Naive B cell (primary cell): Measurements from ENCODE around the gene CDT1. TPM values are rescaled to one million over a fixed set of nuclear protein-coding genes. Genes with fewer than 3 reads are reported as not detected.

ENCODE experiments used
- ATAC-seq, 2 donors: fragments of 150-1000 bp; cut with Tn5 transposase; 2 replicates each; pipeline ENCODE4 v1.10.0; 2021; ENCODE audit warnings: low read depth in 2 of 2, mild to moderate bottlenecking in 2 of 2, moderate library complexity in 2 of 2
- DNase-seq: peaks from one replicate; pipeline ENCODE4 v3.0.0; 2022
- H3K27ac Mint-ChIP-seq, 6 donors: one replicate each; pipeline ENCODE4 v1.8.0; 2020 to 2022; ENCODE audit warnings: mild to moderate bottlenecking in 6 of 6, mixed read lengths in 6 of 6, moderate library complexity in 5 of 6, inconsistent platforms in 2 of 6
- H3K27me3 Mint-ChIP-seq, 3 donors: one replicate each; pipeline ENCODE4 v1.8.0; 2021 to 2022; ENCODE audit warnings: mixed read lengths in 3 of 3, mild to moderate bottlenecking in 1 of 3
- H3K36me3 Mint-ChIP-seq, 2 donors: one replicate each; pipeline ENCODE4 v1.8.0; 2020 to 2022; ENCODE audit warnings: mixed read lengths in 2 of 2, inconsistent platforms in 1 of 2, mild to moderate bottlenecking in 1 of 2
- H3K4me1 Mint-ChIP-seq, 3 donors: one replicate each; pipeline ENCODE4 v1.8.0; 2020 to 2022; ENCODE audit warnings: mixed read lengths in 3 of 3, inconsistent platforms in 1 of 3, mild to moderate bottlenecking in 1 of 3, moderate library complexity in 1 of 3
- H3K4me3 Mint-ChIP-seq, 8 donors: one replicate each; pipeline ENCODE4 v1.8.0; 2020 to 2022; ENCODE audit warnings: mild to moderate bottlenecking in 8 of 8, mixed read lengths in 8 of 8, moderate library complexity in 8 of 8, inconsistent platforms in 2 of 8
- H3K9me3 Mint-ChIP-seq, 7 donors: one replicate each; pipeline ENCODE4 v1.8.0; 2020 to 2022; ENCODE audit warnings: mixed read lengths in 7 of 7, mild to moderate bottlenecking in 5 of 7, inconsistent platforms in 2 of 7, moderate library complexity in 1 of 7
- polyA plus RNA-seq, 6 donors: library from polyadenylated mRNA; unstranded; fragments of 300-500 nt; fragmentation: Illumina TruSeq; gene quantifications; one replicate each; pipeline ENCODE4 v1.2.3, GENCODE V29; 2021; ENCODE audit warnings: low read depth in 6 of 6

The CDT1 gene
- polyA plus RNA-seq, 6 donors from 2014 or later: 0.08 to 0.27 (median 0.17) TPM; not detected in 1

GRCh38 chr16:88826070-88826840 lies 22.7 kb downstream of the CDT1 start:
- ATAC-seq: no peak
- peaks cover 0 to 3% (median 0%) of the 10 kb centered on the region in 3 donors for H3K4me1 Mint-ChIP-seq
- DNase-seq: no peak
- no peak overlapping the region for H3K27ac Mint-ChIP-seq
- H3K9me3 Mint-ChIP-seq: no peaks in the 10 kb centered on the region
- H3K27me3 Mint-ChIP-seq: no peaks in the 10 kb centered on the region
- no peaks in the 10 kb centered on the region for H3K36me3 Mint-ChIP-seq
- no peak overlapping the region for H3K4me3 Mint-ChIP-seq

DNA sequence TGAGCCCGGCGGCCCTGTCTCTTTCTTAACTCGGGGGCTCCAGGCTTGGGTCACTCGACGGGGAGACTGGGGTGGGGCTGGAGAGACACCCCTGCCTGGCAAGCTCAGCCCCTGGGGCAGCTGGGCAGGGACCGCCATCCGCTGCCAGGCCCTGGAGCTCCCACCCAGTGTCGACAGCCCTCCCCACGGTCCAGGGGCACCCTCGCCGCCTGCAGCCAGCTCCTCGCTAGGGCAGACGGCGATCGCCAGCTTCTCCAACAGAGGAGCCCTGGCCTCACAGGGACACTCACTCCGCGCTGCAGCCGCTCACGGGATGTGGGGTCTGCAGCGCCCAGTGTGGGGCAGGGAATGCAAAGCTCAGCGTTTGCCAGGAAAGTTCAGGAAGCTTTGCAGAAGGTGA lies 24.1 kb downstream of the CDT1 start:
- ATAC-seq (no peak), DNase-seq (no peak)
- no peaks in the 10 kb centered on the region for H3K9me3 Mint-ChIP-seq
- peaks cover 0 to 3% (median 0%) of the 10 kb centered on the region in 3 donors for H3K4me1 Mint-ChIP-seq
- H3K36me3 Mint-ChIP-seq: no peaks in the 10 kb centered on the region
- no peak overlapping the region for H3K27ac Mint-ChIP-seq
- H3K4me3 Mint-ChIP-seq: no peak overlapping the region
- no peaks in the 10 kb centered on the region for H3K27me3 Mint-ChIP-seq

- Mint-ChIP-seq H3K4me1 (peaks cover 0 to 5% (median 3%) of the 10 kb centered on the region in 3 donors), H3K9me3 (no peaks in the 10 kb centered on the region), H3K27me3 (no peaks in the 10 kb centered on the region), H3K4me3 (peak overlapping the region in 1 of 8 donors; percentile 47), H3K27ac (no peak overlapping the region), H3K36me3 (no peaks in the 10 kb centered on the region)
- DNase-seq (no peak), ATAC-seq (no peak)
Measured at GRCh38 chr16:88828711-88829110, 25.1 kb downstream of the CDT1 start.

DNA sequence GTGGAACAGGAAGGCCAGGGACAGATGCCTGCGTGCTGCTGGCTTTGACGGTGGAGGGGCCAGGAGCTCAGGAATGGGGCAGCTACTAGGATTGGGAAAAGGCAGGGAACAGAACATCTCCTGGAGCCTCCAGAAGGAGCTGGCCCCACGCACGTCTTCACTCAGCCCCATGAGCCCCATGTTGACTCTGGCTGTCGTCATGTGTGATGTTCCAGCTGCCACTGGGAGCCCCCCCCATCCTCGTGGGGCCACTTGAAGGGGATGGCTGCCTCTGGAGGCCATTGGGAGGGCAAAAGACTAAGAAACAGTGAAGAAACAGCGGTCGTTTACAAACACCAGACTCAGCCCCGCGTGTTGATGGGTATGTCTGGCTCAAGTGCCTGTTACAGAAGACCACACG lies 26.7 kb downstream of the CDT1 start:
- ATAC-seq (no peak), DNase-seq (no peak)
- Mint-ChIP-seq H3K9me3 (no peaks in the 10 kb centered on the region), H3K27me3 (no peaks in the 10 kb centered on the region), H3K36me3 (no peaks in the 10 kb centered on the region), H3K4me3 (no peak overlapping the region), H3K4me1 (peaks cover 0 to 5% (median 3%) of the 10 kb centered on the region in 3 donors), H3K27ac (no peak overlapping the region)

- Mint-ChIP-seq H3K4me3 (no peak overlapping the region), H3K36me3 (no peaks in the 10 kb centered on the region), H3K27ac (no peak overlapping the region), H3K27me3 (no peaks in the 10 kb centered on the region), H3K4me1 (peaks cover 0 to 5% (median 2%) of the 10 kb centered on the region in 3 donors), H3K9me3 (no peaks in the 10 kb centered on the region)
- ATAC-seq (no peak), DNase-seq (no peak)
Measured at GRCh38 chr16:88830783-88831182, 27.2 kb downstream of the CDT1 start.

- no peak overlapping the region for H3K4me3 Mint-ChIP-seq
- no peaks in the 10 kb centered on the region for H3K9me3 Mint-ChIP-seq
- no peaks in the 10 kb centered on the region for H3K27me3 Mint-ChIP-seq
- H3K27ac Mint-ChIP-seq: no peak overlapping the region
- no peak for DNase-seq
- H3K36me3 Mint-ChIP-seq: no peaks in the 10 kb centered on the region
- peaks cover 0 to 5% (median 0%) of the 10 kb centered on the region in 3 donors for H3K4me1 Mint-ChIP-seq
- no peak for ATAC-seq
Measured at GRCh38 chr16:88831838-88832237, 28.2 kb downstream of the CDT1 start.

GRCh38 chr16:88833086-88833485 lies 29.5 kb downstream of the CDT1 start:
- no peak for ATAC-seq
- Mint-ChIP-seq H3K4me3 (no peak overlapping the region), H3K9me3 (no peaks in the 10 kb centered on the region), H3K27ac (peak overlapping the region in 1 of 6 donors; percentile 81), H3K36me3 (no peaks in the 10 kb centered on the region), H3K4me1 (peaks cover 0 to 5% (median 0%) of the 10 kb centered on the region in 3 donors), H3K27me3 (no peaks in the 10 kb centered on the region)
- DNase-seq: no peak

- ATAC-seq (no peak), DNase-seq (no peak)
- Mint-ChIP-seq H3K36me3 (no peaks in the 10 kb centered on the region), H3K4me3 (no peak overlapping the region), H3K27ac (no peak overlapping the region), H3K27me3 (no peaks in the 10 kb centered on the region), H3K4me1 (peaks cover 0 to 5% (median 0%) of the 10 kb centered on the region in 3 donors), H3K9me3 (no peaks in the 10 kb centered on the region)
Measured at GRCh38 chr16:88834670-88835069, 31.1 kb downstream of the CDT1 start.

DNA sequence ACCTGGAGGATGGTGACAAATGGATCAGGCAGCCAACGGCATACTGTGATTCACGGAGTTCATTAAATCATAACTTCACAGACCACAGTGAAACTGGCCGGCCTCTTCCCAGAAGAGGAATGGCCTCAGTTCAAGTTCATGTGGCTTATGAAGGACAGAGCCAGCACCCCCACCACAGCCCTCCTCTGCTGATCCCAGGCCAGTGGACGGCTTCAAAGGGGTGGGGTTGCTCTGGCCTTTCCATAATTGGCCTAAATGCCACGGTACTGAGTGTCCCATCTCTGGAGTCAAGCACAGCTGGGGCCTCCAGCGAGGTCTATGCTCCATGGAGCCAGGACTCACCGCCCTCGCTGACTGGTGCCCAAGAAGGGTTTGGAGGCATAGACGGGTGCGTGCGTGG lies 31.8 kb downstream of the CDT1 start:
- no peaks in the 10 kb centered on the region for H3K36me3 Mint-ChIP-seq
- H3K27me3 Mint-ChIP-seq: no peaks in the 10 kb centered on the region

DNA sequence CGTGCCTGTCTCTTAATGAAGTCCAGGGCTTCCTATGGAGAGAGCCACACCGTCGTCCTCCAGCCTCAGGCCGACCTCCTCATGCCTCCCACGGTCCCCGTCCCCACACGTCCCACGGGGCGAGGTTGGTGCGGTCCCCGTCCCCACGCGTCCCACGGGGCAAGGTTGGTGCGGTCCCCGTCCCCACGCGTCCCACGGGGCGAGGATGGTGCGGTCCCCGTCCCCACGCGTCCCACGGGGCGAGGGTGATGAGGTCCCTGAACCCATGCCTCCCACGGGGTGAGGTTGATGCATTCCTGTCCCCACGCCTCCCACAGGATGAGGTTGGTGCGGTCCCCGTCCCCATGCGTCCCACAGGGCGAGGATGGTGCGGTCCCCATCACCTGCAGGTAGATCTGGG lies 32.2 kb downstream of the CDT1 start:
- Mint-ChIP-seq H3K4me1 (peaks cover 0 to 5% (median 0%) of the 10 kb centered on the region in 3 donors), H3K27me3 (no peaks in the 10 kb centered on the region), H3K4me3 (no peak overlapping the region), H3K27ac (peak overlapping the region in 1 of 6 donors; percentile 81), H3K36me3 (no peaks in the 10 kb centered on the region), H3K9me3 (no peaks in the 10 kb centered on the region)
- DNase-seq (no peak), ATAC-seq (no peak)

More for the DNA sequence above, 31.8 kb downstream of the CDT1 start:
- DNase-seq: no peak
- Mint-ChIP-seq H3K9me3 (no peaks in the 10 kb centered on the region), H3K4me1 (peaks cover 0 to 5% (median 0%) of the 10 kb centered on the region in 3 donors), H3K27ac (peak overlapping the region in 1 of 6 donors; percentile 81), H3K4me3 (no peak overlapping the region)
- ATAC-seq: no peak

GRCh38 chr16:88836791-88837190 lies 33.2 kb downstream of the CDT1 start:
- H3K27me3 Mint-ChIP-seq: no peaks in the 10 kb centered on the region
- DNase-seq: no peak
- no peak overlapping the region for H3K27ac Mint-ChIP-seq
- no peak overlapping the region for H3K4me3 Mint-ChIP-seq
- H3K4me1 Mint-ChIP-seq: peaks cover 0 to 5% (median 0%) of the 10 kb centered on the region in 3 donors
- H3K9me3 Mint-ChIP-seq: no peaks in the 10 kb centered on the region
- no peaks in the 10 kb centered on the region for H3K36me3 Mint-ChIP-seq
- no peak for ATAC-seq

DNA sequence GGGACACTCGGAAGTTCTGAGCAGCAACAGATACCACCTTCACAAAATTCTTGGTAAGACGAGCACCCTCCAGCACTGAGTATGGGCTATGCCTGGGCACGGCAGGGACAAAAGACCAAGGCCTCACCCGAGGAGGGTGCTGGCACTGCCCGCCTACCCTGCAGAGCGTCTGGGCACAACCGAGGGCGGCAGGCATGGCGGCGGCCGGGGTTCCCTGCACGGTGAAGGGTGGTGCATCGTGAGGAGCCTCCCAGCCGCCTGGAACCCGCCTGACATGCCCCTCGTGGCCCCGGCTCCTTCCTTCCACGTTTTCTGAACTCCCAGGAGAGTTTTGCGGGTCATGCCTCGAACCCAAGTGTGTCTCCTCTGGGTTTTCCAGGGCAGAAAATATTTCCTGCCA lies 34.2 kb downstream of the CDT1 start:
- ATAC-seq: no peak

DNA sequence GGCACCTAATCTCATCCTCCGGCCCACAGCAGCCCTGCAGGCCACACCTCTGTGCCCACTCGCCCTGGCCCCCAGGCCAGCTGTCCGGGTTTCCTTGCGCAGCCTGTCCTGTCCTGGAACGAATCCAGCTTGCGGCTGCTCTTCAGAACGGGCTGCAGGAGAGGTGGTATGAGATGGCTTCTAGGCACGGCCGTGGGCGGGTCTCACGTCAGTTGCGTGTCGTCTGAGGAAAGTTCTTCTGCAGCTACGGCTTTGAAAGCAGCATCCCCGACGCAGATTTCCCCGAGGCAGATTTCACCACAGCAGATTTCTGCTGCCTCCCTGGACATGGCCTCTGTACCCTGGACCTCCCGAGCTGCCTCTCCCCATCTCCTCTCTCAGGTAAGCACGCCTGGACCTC lies 35.0 kb downstream of the CDT1 start:
- Mint-ChIP-seq H3K4me1 (peaks cover 0 to 6% (median 1%) of the 10 kb centered on the region in 3 donors), H3K4me3 (no peak overlapping the region), H3K9me3 (no peaks in the 10 kb centered on the region), H3K36me3 (no peaks in the 10 kb centered on the region), H3K27ac (no peak overlapping the region), H3K27me3 (no peaks in the 10 kb centered on the region)
- DNase-seq: no peak
- ATAC-seq: no peak

More for the DNA sequence above, 34.2 kb downstream of the CDT1 start:
- no peaks in the 10 kb centered on the region for H3K9me3 Mint-ChIP-seq
- H3K27me3 Mint-ChIP-seq: no peaks in the 10 kb centered on the region
- H3K36me3 Mint-ChIP-seq: no peaks in the 10 kb centered on the region
- H3K27ac Mint-ChIP-seq: no peak overlapping the region
- peaks cover 0 to 5% (median 0%) of the 10 kb centered on the region in 3 donors for H3K4me1 Mint-ChIP-seq
- H3K4me3 Mint-ChIP-seq: no peak overlapping the region
- no peak for DNase-seq

- Mint-ChIP-seq H3K4me1 (peaks cover 0 to 6% (median 0%) of the 10 kb centered on the region in 3 donors), H3K4me3 (no peak overlapping the region), H3K9me3 (no peaks in the 10 kb centered on the region), H3K27me3 (no peaks in the 10 kb centered on the region), H3K27ac (no peak overlapping the region), H3K36me3 (no peaks in the 10 kb centered on the region)
- ATAC-seq (no peak), DNase-seq (no peak)
Measured at GRCh38 chr16:88839026-88839529, 35.5 kb downstream of the CDT1 start.
